ENCODE measurements around the gene THSD4. TPM values are rescaled to one million over a fixed set of nuclear protein-coding genes. Genes with fewer than 3 reads are reported as not detected.

The THSD4 gene
- total and polyA plus RNA-seq, 2 of the 4 experiments (the other 2 are of a cell fraction) = 25.5 to 31.1 TPM

DNA sequence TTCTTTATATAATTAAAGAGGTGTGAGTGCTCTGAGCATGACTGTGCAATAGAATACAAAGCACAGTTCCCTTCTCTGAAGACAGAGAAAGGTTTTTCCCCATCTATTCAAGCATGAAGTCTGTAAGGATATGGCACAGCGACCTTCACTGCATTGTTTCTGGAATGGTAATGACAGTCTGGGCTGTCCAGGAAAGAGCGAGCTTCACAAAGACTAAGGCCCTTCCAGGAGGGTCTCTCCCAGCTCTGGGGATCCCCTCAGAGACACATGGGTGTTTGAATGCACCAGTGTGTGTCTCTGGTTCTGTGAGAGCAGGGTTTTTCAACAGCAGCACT, 515.2 kb downstream of the THSD4 start:
- Histone ChIP-seq H3K14ac (replicated peaks; ENCODE audit: low read depth, low read length) (no peak overlapping the region), H3K4ac (ENCODE audit: low read depth, low read length) (no peak overlapping the region), H2AFZ (replicated peaks; ENCODE audit: low read length, poor library complexity) (no peak overlapping the region), H3K9me3 (ENCODE audit: control insufficient read depth, insufficient read depth, low read length) (no peaks in the 10 kb centered on the region), H2AK9ac (replicated peaks; ENCODE audit: low read depth, low read length, poor library complexity) (no peak overlapping the region), H2BK5ac (ENCODE audit: low read depth, low read length, poor library complexity, severe bottlenecking) (no peak overlapping the region), H3K27ac (ENCODE audit: insufficient read depth, low read length) (no peak overlapping the region), H3K9ac (ENCODE audit: low read depth, low read length) (no peak overlapping the region), H3K27me3 (ENCODE audit: control insufficient read depth, insufficient read depth, low read length) (no peaks in the 10 kb centered on the region), H3K36me3 (ENCODE audit: control insufficient read depth, insufficient read depth, low read length) (no peaks in the 10 kb centered on the region), H4K8ac (ENCODE audit: low read depth in 2 of 2, low read length in 2 of 2) (no peak overlapping the region), H2BK15ac (ENCODE audit: low read depth, low read length) (no peak overlapping the region), H3K18ac (ENCODE audit: low read depth, low read length) (no peak overlapping the region), H4K5ac (ENCODE audit: low read depth, low read length) (no peak overlapping the region), H3K4me3 (ENCODE audit: insufficient read depth, low read depth, low read length) (no peak overlapping the region), H3K4me1 (ENCODE audit: control insufficient read depth, insufficient read depth, low read length) (peaks cover 6% of the 10 kb centered on the region; the same call in 1 of the 2 replicates), H3K23ac (ENCODE audit: low read depth, low read length) (no peak overlapping the region), H3K4me2 (ENCODE audit: low read depth, low read length) (no peak overlapping the region), H2BK120ac (ENCODE audit: low read depth, low read length) (no peak overlapping the region), H3K79me1 (ENCODE audit: low read depth in 1 of 2, low read length in 2 of 2) (no peaks in the 10 kb centered on the region), H3K56ac (ENCODE audit: extremely low read depth, insufficient read depth, low read length) (no peak overlapping the region), H4K20me1 (ENCODE audit: insufficient read depth, low read length) (peaks cover 17% of the 10 kb centered on the region; the same call in 1 of the 2 replicates), H3K9me1 (ENCODE audit: insufficient read depth, low read length) (no peaks in the 10 kb centered on the region; the same call in 1 of the 2 replicates), H2AK5ac (ENCODE audit: low read depth, low read length) (no peak overlapping the region), H2BK20ac (ENCODE audit: low read depth, low read length) (no peak overlapping the region), H4K91ac (ENCODE audit: insufficient read depth, low read depth, low read length) (no peak overlapping the region)
- no TSS peak for BruUV-seq (replicated peaks)
- no CpG with 5 or more reads among the region's 2 CpGs for WGBS, 2 experiments (ENCODE audit: extremely low coverage in 2 of 2, insufficient read length in 1 of 2)
- TF ChIP-seq MAFK (IDR thresholded peaks at IDR 0.05; ENCODE audit: low read depth, low read length) (no peak), MAZ (IDR thresholded peaks at IDR 0.05; ENCODE audit: borderline replicate concordance, low read depth, low read length) (no peak), SMC3 (IDR thresholded peaks at IDR 0.05; ENCODE audit: low read depth, low read length) (no peak), NFE2L2 (IDR thresholded peaks at IDR 0.05; ENCODE audit: low read depth, low read length) (no peak), RAD21 (IDR thresholded peaks at IDR 0.05; ENCODE audit: low read length) (no peak), FOS (IDR thresholded peaks at IDR 0.05; ENCODE audit: low read depth, low read length) (no peak), CHD1 (IDR thresholded peaks at IDR 0.05; ENCODE audit: low read depth, low read length) (no peak), CEBPB (IDR thresholded peaks at IDR 0.05; ENCODE audit: low read depth, low read length) (no peak), MXI1 (IDR thresholded peaks at IDR 0.05; ENCODE audit: borderline replicate concordance, low read depth, low read length) (no peak), RCOR1 (IDR thresholded peaks at IDR 0.05; ENCODE audit: insufficient replicate concordance, low read length) (no peak), BHLHE40 (IDR thresholded peaks at IDR 0.05; ENCODE audit: low read depth, low read length) (no peak), POLR2A (IDR thresholded peaks at IDR 0.05; ENCODE audit: low read depth, low read length) (no peak), RFX5 (IDR thresholded peaks at IDR 0.05; ENCODE audit: low read depth, low read length) (no peak)
- TF ChIP-seq, protein P1, sequence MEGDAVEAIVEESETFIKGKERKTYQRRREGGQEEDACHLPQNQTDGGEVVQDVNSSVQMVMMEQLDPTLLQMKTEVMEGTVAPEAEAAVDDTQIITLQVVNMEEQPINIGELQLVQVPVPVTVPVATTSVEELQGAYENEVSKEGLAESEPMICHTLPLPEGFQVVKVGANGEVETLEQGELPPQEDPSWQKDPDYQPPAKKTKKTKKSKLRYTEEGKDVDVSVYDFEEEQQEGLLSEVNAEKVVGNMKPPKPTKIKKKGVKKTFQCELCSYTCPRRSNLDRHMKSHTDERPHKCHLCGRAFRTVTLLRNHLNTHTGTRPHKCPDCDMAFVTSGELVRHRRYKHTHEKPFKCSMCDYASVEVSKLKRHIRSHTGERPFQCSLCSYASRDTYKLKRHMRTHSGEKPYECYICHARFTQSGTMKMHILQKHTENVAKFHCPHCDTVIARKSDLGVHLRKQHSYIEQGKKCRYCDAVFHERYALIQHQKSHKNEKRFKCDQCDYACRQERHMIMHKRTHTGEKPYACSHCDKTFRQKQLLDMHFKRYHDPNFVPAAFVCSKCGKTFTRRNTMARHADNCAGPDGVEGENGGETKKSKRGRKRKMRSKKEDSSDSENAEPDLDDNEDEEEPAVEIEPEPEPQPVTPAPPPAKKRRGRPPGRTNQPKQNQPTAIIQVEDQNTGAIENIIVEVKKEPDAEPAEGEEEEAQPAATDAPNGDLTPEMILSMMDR (conservative IDR thresholded peaks at IDR 0.05; ENCODE audit: low read depth, low read length) = no peak
- TF ChIP-seq, protein P2, sequence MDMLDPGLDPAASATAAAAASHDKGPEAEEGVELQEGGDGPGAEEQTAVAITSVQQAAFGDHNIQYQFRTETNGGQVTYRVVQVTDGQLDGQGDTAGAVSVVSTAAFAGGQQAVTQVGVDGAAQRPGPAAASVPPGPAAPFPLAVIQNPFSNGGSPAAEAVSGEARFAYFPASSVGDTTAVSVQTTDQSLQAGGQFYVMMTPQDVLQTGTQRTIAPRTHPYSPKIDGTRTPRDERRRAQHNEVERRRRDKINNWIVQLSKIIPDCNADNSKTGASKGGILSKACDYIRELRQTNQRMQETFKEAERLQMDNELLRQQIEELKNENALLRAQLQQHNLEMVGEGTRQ (IDR thresholded peaks at IDR 0.05; ENCODE audit: low read depth, low read length) = no peak
- TF ChIP-seq, protein P3, sequence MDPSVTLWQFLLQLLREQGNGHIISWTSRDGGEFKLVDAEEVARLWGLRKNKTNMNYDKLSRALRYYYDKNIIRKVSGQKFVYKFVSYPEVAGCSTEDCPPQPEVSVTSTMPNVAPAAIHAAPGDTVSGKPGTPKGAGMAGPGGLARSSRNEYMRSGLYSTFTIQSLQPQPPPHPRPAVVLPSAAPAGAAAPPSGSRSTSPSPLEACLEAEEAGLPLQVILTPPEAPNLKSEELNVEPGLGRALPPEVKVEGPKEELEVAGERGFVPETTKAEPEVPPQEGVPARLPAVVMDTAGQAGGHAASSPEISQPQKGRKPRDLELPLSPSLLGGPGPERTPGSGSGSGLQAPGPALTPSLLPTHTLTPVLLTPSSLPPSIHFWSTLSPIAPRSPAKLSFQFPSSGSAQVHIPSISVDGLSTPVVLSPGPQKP (IDR thresholded peaks at IDR 0.05; ENCODE audit: borderline replicate concordance, low read depth, low read length) = no peak
- intact Hi-C loops (cut with micrococcal nuclease) (no loop called here), dilution Hi-C loops (cut with HindIII; ENCODE audit: low sequenced_read_pairs, unreplicated experiment) (no loop called here), in situ Hi-C loops (cut with MboI; ENCODE audit: low sequenced_read_pairs) (no loop called here)
- DNase-seq (no peak), ATAC-seq (ENCODE audit: low read depth) (no peak)
- ChIA-PET POLR2A (ENCODE audit: unreplicated experiment) (no interaction called here), CTCF (no interaction called here)

Measured in IMR-90 (cell line).